GM10266 (cell line): ENCODE data around the gene RAP1GDS1.
"Not testable (repeated sequence)": the region's sequence is repeated elsewhere in the genome, so short reads cannot be mapped to it uniquely, and the experiment has no call there.

ENCODE experiments used
- DNase-seq: peaks from one replicate; pipeline ENCODE4 v3.0.0; 2012; ENCODE audit errors: extremely low spot score
- TF ChIP-seq, protein P1 (sequence below): IDR thresholded peaks from 2 replicates; pipeline ENCODE4 v1.5.1; 2012; ENCODE audit warnings: mild to moderate bottlenecking, low read depth; ENCODE audit not compliant: control insufficient read depth, insufficient read depth; ENCODE audit errors: missing control alignments

Gene RAP1GDS1

DNA sequence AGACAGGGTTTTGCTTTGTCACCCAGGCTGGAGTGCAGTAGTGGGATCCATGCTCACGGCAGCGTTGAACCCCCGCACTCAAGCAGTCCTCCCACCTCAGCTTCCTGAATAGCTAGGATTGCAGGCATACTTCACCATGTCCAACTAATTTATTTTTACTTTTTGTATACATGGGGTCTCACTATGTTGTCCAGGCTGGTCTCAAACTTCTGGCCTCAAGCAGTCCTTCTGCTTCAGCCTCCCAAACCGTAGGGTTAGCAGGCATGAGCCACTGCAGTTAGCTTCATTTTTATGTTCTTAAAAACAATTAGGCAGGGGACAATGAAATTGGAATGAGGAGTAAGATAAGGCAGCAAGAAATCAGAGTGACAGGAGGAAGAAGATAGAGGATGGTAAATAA lies 50.5 kb downstream of the RAP1GDS1 start:
- TF ChIP-seq, protein P1, sequence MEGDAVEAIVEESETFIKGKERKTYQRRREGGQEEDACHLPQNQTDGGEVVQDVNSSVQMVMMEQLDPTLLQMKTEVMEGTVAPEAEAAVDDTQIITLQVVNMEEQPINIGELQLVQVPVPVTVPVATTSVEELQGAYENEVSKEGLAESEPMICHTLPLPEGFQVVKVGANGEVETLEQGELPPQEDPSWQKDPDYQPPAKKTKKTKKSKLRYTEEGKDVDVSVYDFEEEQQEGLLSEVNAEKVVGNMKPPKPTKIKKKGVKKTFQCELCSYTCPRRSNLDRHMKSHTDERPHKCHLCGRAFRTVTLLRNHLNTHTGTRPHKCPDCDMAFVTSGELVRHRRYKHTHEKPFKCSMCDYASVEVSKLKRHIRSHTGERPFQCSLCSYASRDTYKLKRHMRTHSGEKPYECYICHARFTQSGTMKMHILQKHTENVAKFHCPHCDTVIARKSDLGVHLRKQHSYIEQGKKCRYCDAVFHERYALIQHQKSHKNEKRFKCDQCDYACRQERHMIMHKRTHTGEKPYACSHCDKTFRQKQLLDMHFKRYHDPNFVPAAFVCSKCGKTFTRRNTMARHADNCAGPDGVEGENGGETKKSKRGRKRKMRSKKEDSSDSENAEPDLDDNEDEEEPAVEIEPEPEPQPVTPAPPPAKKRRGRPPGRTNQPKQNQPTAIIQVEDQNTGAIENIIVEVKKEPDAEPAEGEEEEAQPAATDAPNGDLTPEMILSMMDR: no peak
- no peak for DNase-seq

DNA sequence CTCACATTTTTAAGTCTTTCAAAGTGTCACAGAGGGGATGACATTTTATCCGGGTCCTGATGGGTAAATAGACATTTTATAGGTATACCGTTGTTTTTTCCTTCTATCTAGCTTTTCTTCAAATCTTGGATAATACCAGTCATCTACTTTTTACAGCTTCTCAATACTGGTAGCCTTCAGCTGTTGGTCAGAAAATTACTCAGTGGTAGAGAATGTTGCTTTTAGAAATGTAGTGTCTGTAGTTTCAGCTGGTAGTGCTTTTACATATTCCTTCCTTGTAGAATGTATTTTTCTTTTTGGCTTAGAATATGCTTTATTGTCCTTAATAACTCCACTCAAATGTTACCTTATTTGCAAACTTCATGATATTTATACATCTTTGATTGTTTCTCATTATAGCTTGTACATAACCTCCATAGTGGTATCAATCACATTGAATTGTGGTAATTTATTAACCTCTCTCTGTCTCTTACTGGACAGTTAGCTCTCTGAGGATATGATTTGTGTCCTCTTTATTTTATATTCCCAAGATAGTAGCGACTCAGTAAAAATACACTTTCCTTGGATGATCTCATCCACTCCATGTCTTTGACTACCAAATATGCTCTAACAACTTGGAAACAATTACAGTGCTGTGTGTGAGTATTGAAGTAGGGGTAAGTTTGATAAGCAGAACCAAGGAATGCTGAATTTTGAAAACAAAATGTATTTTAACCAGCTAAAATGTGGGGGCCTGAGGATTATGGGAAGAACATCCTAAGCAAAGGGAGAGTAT lies 53.8 kb downstream of the RAP1GDS1 start:
- no peak for DNase-seq
- TF ChIP-seq, protein P1: no peak

DNA sequence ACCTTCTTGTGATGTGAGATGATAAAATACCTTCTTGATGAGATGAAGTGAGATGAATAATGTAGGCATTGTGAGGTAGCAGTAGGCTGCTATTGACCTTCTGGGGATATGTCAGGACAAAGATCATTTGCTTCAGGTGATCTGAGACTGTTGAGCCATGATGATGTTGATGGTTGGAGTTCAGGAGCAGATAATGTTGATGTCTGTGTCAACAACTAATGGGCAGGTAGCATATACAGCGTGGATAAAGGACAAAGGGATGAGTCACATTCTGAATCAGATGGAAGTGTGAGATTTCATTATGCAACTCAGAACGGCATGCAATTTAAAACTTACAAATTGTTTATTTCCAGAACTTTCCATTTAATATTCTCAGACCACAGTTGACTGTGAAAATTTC lies 57.3 kb downstream of the RAP1GDS1 start:
- TF ChIP-seq, protein P1: no peak
- no peak for DNase-seq

DNA sequence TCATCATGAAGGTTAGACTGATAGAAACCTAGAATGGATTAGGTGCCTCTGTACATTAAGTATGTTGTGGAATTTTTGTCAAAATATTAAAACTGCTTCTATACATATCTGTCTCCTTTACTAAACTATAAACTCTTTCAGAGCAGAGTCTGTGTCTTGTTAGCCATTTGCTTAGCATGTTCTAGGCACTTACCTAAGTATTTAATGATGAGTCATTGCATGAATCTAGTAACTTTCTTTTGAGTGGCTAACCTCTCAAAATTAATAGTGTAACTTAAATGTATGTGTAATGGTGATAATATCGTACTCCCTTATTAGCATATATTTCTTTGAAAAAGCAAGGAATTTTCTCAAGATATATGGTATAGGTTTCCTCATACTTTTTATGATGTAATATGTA lies 57.8 kb downstream of the RAP1GDS1 start:
- TF ChIP-seq, protein P1: no peak
- DNase-seq: no peak

DNA sequence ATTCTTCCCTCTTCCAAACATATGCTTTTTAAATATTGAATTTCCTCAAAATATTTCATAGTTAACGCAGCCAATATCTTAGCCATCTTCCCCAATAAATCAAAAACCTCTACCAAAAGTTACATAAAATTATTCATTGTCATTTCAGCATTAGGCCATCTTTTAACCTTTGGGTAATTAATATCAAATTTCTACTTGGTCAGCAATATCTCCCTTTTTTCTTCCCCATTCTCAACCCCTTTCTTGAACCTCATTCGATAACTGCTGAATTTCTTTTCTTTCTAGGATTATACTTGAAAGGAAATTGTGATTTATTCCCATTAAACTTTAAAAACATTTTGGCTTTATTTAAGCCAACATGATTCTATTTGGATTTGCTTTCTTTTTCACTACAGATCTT lies 65.0 kb downstream of the RAP1GDS1 start:
- TF ChIP-seq, protein P1: no peak
- no peak for DNase-seq

DNA sequence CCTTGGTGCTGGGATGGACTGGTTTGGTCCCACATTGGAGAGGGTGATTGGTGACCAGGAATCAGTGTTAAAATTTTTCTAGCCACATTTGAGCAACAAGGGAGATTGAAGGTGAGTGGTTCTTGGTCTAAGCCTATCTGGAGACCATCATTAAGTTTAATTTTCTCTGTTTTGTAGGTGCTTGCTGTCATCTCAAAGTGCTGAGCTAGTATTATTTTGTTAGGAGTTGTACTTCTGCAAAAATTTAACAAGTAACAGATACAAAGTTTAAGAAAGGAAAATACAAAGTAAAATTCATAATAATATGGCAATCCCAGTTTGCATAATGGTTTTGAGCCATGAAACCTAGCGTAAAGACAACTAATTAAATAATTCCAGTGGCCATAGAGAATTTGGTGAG lies 66.5 kb downstream of the RAP1GDS1 start:
- TF ChIP-seq, protein P1: no peak
- DNase-seq: no peak

DNA sequence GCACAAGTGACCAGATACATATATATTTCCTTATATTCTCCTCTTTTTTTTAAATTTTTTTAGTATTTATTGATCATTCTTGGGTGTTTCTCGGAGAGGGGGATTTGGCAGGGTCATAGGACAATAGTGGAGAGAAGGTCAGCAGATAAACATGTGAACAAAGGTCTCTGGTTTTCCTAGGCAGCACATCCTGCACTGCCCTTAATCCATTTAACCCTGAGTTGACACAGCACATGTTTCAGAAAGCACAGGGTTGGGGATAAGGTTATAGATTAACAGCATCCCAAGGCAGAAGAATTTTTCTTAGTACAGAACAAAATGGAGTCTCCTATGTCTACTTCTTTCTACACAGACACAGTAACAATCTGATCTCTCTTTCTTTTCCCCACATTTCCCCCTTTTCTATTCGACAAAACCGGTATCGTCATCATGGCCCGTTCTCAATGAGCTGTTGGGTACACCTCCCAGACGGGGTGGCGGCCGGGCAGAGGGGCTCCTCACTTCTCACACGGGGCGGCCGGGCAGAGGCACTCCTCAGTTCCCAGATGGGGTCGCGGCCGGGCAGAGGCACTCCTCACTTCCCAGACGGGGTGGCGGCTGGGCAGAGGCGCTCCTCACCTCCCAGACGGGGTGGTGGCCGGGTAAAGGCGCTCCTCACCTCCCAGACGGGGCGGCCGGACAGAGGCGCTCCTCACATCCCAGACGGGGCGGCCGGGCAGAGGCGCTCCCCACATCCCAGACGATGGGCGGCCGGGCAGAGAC lies 68.9 kb downstream of the RAP1GDS1 start:
- not testable (repeated sequence) for DNase-seq
